GM19023 (cell line): ENCODE results near the gene GALC.
"Not testable (repeated sequence)": the region's sequence is repeated elsewhere in the genome, so short reads cannot be mapped to it uniquely, and the experiment has no call there.

Experiments
- ATAC-seq: cut with Tn5 transposase; IDR thresholded peaks from one replicate; pipeline ENCODE4 v1.9.1; 2021; ENCODE audit warnings: mild to moderate bottlenecking, moderate library complexity; ENCODE audit not compliant: unreplicated experiment

GALC gene

GRCh38 chr14:87992718-87993628 lies at the start of gene GALC:
GALC (minus strand) TSS chr14:87993182; CDS start chr14:87993164, 18 bp downstream.
- ATAC-seq: peak; percentile 88

- ATAC-seq: no peak
Measured at GRCh38 chr14:88040146-88040545, 47.2 kb upstream of the GALC start.

GRCh38 chr14:88039197-88039596 lies 46.2 kb upstream of the GALC start:
- ATAC-seq: no peak

- no peak for ATAC-seq
Measured at GRCh38 chr14:88037325-88037724, 44.3 kb upstream of the GALC start.

GRCh38 chr14:88036422-88036821 lies 43.4 kb upstream of the GALC start:
- no peak for ATAC-seq

GRCh38 chr14:88034076-88034475 lies 41.1 kb upstream of the GALC start:
- no peak for ATAC-seq

- no peak for ATAC-seq
Measured at GRCh38 chr14:88032373-88032772, 39.4 kb upstream of the GALC start.

- no peak for ATAC-seq
Measured at GRCh38 chr14:88030892-88031291, 37.9 kb upstream of the GALC start.

- ATAC-seq: no peak
Measured at GRCh38 chr14:88030079-88030478, 37.1 kb upstream of the GALC start.

- no peak for ATAC-seq
Measured at GRCh38 chr14:88029500-88029899, 36.5 kb upstream of the GALC start.

- no peak for ATAC-seq
Measured at GRCh38 chr14:88026890-88027289, 33.9 kb upstream of the GALC start.

- no peak for ATAC-seq
Measured at GRCh38 chr14:88025313-88025712, 32.3 kb upstream of the GALC start.

- not testable (repeated sequence) for ATAC-seq
Measured at GRCh38 chr14:88024252-88025086, 31.5 kb upstream of the GALC start.

- no peak for ATAC-seq
Measured at GRCh38 chr14:88023658-88024187, 30.7 kb upstream of the GALC start.

- ATAC-seq: no peak
Measured at GRCh38 chr14:88017535-88017934, 24.6 kb upstream of the GALC start.

- ATAC-seq: no peak
Measured at GRCh38 chr14:88016768-88017167, 23.8 kb upstream of the GALC start.

GRCh38 chr14:88013750-88014349 lies 20.9 kb upstream of the GALC start:
- ATAC-seq: peak; percentile 90

GRCh38 chr14:88012495-88012894 lies 19.5 kb upstream of the GALC start:
- no peak for ATAC-seq

- ATAC-seq: no peak
Measured at GRCh38 chr14:88010331-88010730, 17.3 kb upstream of the GALC start.

- ATAC-seq: no peak
Measured at GRCh38 chr14:88009486-88009885, 16.5 kb upstream of the GALC start.
